ENCODE data around the gene DTX2. TPM values are rescaled to one million over a fixed set of nuclear protein-coding genes. Genes with fewer than 3 reads are reported as not detected.
"Not testable (repeated sequence)": the region's sequence is repeated elsewhere in the genome, so short reads cannot be mapped to it uniquely, and the experiment has no call there.

DTX2 gene
- total RNA-seq, 1 donor from 2014 or later, result 4.1 TPM

DNA sequence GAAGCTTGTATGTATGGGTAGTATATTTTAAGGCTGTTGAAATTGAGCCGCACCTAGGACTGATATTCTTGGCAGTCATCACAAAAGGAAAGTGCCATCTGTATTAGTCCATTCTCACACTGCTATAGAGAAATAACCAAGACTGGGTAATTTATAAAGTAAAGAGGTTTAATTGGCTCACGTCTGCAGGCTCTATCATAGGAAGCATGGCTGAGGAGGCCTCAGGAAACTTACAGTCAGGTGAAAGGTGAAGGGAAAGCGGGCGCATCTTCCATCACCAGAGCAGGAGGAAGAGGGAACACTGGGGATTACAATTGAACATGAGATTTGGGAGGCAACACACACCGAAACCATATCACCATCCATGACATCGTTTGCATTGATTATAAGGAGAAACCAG is 90.5 kb downstream of the DTX2 start:
- H2AFZ ChIP-seq (replicated peaks); H3K27ac ChIP-seq; H3K9ac ChIP-seq; H3K27me3 Mint-ChIP-seq (ENCODE audit: insufficient read depth, low read depth); H3K27me3 ChIP-seq; H3K4me1 Mint-ChIP-seq; H3K4me3 ChIP-seq; H3K9me3 Mint-ChIP-seq; H3K9me3 ChIP-seq (ENCODE audit: low read depth); H3K4me2 ChIP-seq; H4K20me1 ChIP-seq (ENCODE audit: low read depth); H3K36me3 ChIP-seq; H3K27ac Mint-ChIP-seq; H3K36me3 Mint-ChIP-seq; DNase-seq (ENCODE audit: low spot score); H3F3A ChIP-seq (ENCODE audit: low read depth); H3K4me1 ChIP-seq: not testable (repeated sequence)
- peak overlapping the region; percentile 13 for H3K4me3 Mint-ChIP-seq
- peaks cover 40% of the 10 kb centered on the region for H3K79me2 ChIP-seq (ENCODE audit: low read depth)

Small RNA genes lying within 50 kb of the gene (small RNA-seq; reads per million reads assigned to genes)
- gene RF00019, result not detected

Other genes starting within 250 kb of the DTX2 start
- 9.7 and 20.8 TPM in 2 replicates for gene HSPB1, start 159.0 kb upstream of the DTX2 start, total RNA-seq (ENCODE audit: low replicate concordance)
- gene YWHAG, start 102.7 kb upstream of the DTX2 start, total RNA-seq (ENCODE audit: low replicate concordance), result 179 and 190 TPM in 2 replicates
- 0.43 and 6.8 TPM in 2 replicates for gene SSC4D, start 52.0 kb upstream of the DTX2 start, total RNA-seq (ENCODE audit: low replicate concordance)
- gene ZP3, start 36.8 kb upstream of the DTX2 start, total RNA-seq (ENCODE audit: low replicate concordance), result 1.7 TPM in 1 of 2 replicates, not detected in the other
- 0.12 TPM in 1 of 2 replicates, not detected in the other for gene UPK3B, start 48.8 kb downstream of the DTX2 start, total RNA-seq (ENCODE audit: low replicate concordance)
- 0.28 TPM in 1 of 2 replicates, not detected in the other for gene SPDYE16, start 81.6 kb downstream of the DTX2 start, total RNA-seq (ENCODE audit: low replicate concordance)
- 0.37 and 1.2 TPM in 2 replicates for gene POMZP3, start 165.6 kb downstream of the DTX2 start, total RNA-seq (ENCODE audit: low replicate concordance)

All from neural progenitor cell (in vitro differentiated cells).